Epithelial cell of proximal tubule (primary cell): ENCODE data around the gene PDLIM7. TPM values are rescaled to one million over a fixed set of nuclear protein-coding genes. Genes with fewer than 3 reads are reported as not detected.

ENCODE experiments used
- DNase-seq: peaks from one replicate; pipeline ENCODE4 v3.0.0-alpha.2; 2011; ENCODE audit warnings: low read depth
- H3K4me3 ChIP-seq: 2 replicates; pipeline ENCODE4 v1.5.1; 2011; ENCODE audit warnings: low read depth, mild to moderate bottlenecking, low read length
- total RNA-seq: library from RNA; depleted of rRNA; stranded (reverse); fragments of >200 nt; gene quantifications from 2 replicates; pipeline ENCODE4 v1.2.3, GENCODE V29; 2015
- TF ChIP-seq, protein P1 (sequence below): conservative IDR thresholded peaks from 2 replicates; pipeline ENCODE4 v1.5.1; 2012; ENCODE audit warnings: low read depth, mild to moderate bottlenecking, low read length

Gene PDLIM7
- total RNA-seq, 1 donor from 2014 or later = 286 TPM

- TF ChIP-seq, protein P1, sequence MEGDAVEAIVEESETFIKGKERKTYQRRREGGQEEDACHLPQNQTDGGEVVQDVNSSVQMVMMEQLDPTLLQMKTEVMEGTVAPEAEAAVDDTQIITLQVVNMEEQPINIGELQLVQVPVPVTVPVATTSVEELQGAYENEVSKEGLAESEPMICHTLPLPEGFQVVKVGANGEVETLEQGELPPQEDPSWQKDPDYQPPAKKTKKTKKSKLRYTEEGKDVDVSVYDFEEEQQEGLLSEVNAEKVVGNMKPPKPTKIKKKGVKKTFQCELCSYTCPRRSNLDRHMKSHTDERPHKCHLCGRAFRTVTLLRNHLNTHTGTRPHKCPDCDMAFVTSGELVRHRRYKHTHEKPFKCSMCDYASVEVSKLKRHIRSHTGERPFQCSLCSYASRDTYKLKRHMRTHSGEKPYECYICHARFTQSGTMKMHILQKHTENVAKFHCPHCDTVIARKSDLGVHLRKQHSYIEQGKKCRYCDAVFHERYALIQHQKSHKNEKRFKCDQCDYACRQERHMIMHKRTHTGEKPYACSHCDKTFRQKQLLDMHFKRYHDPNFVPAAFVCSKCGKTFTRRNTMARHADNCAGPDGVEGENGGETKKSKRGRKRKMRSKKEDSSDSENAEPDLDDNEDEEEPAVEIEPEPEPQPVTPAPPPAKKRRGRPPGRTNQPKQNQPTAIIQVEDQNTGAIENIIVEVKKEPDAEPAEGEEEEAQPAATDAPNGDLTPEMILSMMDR = peak; percentile 30
- DNase-seq = no peak
- H3K4me3 ChIP-seq = no peak overlapping the region
These were observed 9.8 kb upstream of the PDLIM7 start for GRCh38 chr5:177507165-177507564.

GRCh38 chr5:177505075-177505474, 7.7 kb upstream of the PDLIM7 start:
- TF ChIP-seq, protein P1 = no peak
- H3K4me3 ChIP-seq = no peak overlapping the region
- DNase-seq = no peak

DNA sequence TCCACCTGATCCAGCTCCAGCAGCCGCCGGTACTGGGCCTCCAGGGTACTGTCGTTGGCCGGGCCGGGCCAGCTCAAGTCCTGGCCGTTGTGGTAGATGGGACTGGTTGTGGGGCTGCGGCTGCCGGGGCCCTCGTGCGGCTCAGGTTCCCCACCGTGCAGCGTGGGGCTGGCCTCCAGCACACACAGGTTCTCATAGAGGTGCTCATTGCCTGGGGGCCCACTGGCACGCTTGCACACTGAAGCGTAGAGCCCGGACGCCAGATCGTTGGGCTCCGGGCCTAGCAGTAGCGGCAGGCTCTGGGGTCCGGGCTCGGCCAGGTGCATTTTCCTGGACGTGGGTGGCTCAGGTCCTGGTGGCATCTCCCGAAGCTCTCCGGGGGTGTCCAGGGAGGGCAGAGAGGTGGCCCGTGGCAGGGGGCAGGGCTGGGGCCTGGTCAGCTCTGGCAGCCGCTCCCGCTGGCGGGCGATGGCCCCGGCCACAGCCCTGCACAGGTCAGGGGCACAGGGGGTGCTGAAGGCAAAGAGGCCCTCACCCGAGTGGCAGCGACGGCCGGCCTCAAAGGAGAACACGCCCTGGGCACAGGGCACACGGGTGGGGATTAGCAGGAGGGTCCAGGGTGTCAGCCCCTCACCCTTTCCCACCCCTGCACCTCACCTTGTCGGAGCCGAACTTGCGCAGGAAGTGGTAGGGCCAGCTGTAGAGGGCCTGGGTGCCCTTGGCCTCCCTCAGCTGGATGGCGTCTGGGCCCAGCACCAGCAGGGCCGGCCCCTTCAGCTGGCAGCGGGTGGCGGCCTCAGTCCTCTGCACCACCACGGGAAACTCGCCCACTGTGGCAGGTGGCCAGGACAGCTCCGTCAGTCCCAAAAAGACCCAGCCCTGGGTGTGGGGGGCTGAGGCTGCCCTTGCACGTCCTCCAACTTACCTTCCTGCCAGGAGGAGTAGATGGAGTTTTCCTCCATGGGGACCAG, 7.0 kb upstream of the PDLIM7 start:
- TF ChIP-seq, protein P1 = no peak
- H3K4me3 ChIP-seq = no peak overlapping the region
- DNase-seq = no peak

DNA sequence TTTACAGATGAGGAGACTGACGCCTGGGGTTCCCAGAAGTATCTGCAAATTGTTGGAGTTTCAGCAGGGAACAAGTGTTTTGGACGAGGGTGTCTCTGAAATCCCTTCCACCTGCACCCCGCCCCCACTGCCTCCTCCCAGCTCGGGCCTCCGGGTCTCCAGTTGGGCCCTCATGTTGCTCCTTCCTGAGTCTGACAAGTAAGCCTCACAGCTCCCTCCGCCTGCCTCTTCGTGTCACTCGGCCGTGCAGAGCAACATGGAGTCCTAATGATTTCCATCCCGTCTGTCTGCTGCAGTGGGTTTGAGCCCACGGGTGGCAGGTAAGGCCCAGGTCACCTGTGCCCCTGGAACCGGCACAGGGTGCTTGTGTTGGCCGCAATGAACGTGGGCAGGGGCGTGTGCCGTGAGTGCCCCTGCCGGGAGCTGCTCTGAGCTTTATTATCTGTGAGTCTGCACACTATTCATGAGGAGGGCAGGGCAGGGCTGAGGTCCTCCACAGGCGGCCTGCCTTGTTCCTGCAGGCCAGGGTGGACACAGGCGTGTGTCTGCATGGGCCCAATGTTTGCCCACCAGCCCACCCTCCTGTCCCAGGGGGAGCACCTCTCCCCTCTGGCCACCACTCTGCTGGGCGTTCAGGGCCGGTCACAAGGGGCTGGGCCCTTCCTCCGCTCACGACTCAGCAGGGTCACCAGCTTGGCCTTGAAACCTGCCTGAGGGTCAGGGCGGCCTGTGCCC, 6.1 kb upstream of the PDLIM7 start:
- TF ChIP-seq, protein P1 = no peak
- H3K4me3 ChIP-seq = no peak overlapping the region
- DNase-seq = no peak

GRCh38 chr5:177502886-177503285, 5.5 kb upstream of the PDLIM7 start:
- TF ChIP-seq, protein P1 = no peak
- no peak overlapping the region for H3K4me3 ChIP-seq
- DNase-seq = no peak

- no peak for DNase-seq
- no peak overlapping the region for H3K4me3 ChIP-seq
- TF ChIP-seq, protein P1 = no peak
These were observed 4.7 kb upstream of the PDLIM7 start for GRCh38 chr5:177501874-177502678.
